Prostate gland (tissue), 2 donors: ENCODE results near the gene GABRG3. TPM values are rescaled to one million over a fixed set of nuclear protein-coding genes. Genes with fewer than 3 reads are reported as not detected.

ENCODE experiments used
- DNase-seq: peaks from one replicate; pipeline ENCODE4 v3.0.0-alpha.2; 2019; ENCODE audit warnings: low spot score
- H3K27ac ChIP-seq, 2 donors: fragments of 200-600 bp; sonication (generic); 2 replicates each; pipeline ENCODE4 v1.5.1; 2017 to 2019
- H3K27me3 ChIP-seq: fragments of 200-600 bp; sonication (generic); replicated peaks from 2 replicates; pipeline ENCODE4 v1.5.1; 2019; ENCODE audit not compliant: insufficient read depth
- H3K36me3 ChIP-seq, 2 donors: fragments of 200-600 bp; sonication (generic); 1 replicate in 1 of 2; 2 replicates in 1 of 2; pipeline versions ENCODE4 v1.5.1 to v1.8.1; 2017 to 2019
- H3K4me1 ChIP-seq: fragments of 200-600 bp; sonication (generic); replicated peaks from 2 replicates; pipeline ENCODE4 v1.5.1; 2019
- H3K4me3 ChIP-seq, 2 donors: fragments of 200-600 bp; sonication (generic); 2 replicates each; pipeline ENCODE4 v1.5.1; 2017 to 2019
- H3K9me3 ChIP-seq: fragments of 200-600 bp; sonication (generic); 2 replicates; pipeline ENCODE4 v1.5.1; 2017
- POLR2A ChIP-seq: fragments of 450-650 bp; IDR thresholded peaks from one replicate; pipeline ENCODE4 v1.6.1; 2016; ENCODE audit warnings: antibody characterized with exemption, mild to moderate bottlenecking
- POLR2AphosphoS5 ChIP-seq: sonication (generic); formaldehyde crosslinking; IDR thresholded peaks from one replicate; pipeline ENCODE4 v1.6.1; 2017; ENCODE audit warnings: antibody characterized with exemption
- WGBS: methylation state at CpG from one replicate; pipeline ENCODE4 v1.1.5; 2018; 5-methylcytosine and 5-hydroxymethylcytosine counted together
- intact Hi-C: fragments of 100-400 bp; cut with DNase I; formaldehyde crosslinking; loops from one replicate; pipeline ENCODE4 v1.14.2; 2022
- total RNA-seq, 2 donors: library from RNA; depleted of rRNA; stranded (reverse); fragments of >200 nt; gene quantifications; one replicate each; pipeline ENCODE4 v1.1.0, GENCODE V29; 2016
- TF ChIP-seq, protein P1 (sequence below), 4 experiments: fragments of 200-600 bp in 2 of 4; fragments of 450-650 bp in 2 of 4; sonication (generic) in 2 of 4; IDR thresholded peaks; 1 replicate in 3 of 4; 2 replicates in 1 of 4; pipeline ENCODE4 v1.5.1; 2016 to 2019; ENCODE audit warnings: antibody characterized with exemption in 4 of 4, mild to moderate bottlenecking in 2 of 4, moderate library complexity in 2 of 4

The GABRG3 gene
- total RNA-seq, 2 donors from 2014 or later: 15.6 to 35.4 TPM

DNA sequence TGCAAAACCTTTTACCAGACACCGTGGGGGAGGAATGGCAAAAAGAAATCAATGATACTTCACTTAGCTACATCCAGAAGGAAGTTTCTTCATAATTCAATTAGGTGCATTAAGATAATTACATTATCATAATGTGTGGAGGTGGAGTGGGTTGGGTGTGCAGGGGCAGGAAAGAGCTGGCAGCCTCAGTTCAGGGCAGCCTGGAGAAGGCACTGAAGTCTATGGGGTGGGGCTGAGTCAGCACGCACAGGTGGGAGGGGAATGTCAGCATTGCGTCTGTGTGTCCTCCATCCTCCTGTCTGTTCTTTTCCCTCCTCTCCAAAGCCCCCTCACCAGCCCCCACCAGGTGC lies 278.8 kb downstream of the GABRG3 start:
- intact Hi-C loops: no loop called here
- TF ChIP-seq, protein P1, sequence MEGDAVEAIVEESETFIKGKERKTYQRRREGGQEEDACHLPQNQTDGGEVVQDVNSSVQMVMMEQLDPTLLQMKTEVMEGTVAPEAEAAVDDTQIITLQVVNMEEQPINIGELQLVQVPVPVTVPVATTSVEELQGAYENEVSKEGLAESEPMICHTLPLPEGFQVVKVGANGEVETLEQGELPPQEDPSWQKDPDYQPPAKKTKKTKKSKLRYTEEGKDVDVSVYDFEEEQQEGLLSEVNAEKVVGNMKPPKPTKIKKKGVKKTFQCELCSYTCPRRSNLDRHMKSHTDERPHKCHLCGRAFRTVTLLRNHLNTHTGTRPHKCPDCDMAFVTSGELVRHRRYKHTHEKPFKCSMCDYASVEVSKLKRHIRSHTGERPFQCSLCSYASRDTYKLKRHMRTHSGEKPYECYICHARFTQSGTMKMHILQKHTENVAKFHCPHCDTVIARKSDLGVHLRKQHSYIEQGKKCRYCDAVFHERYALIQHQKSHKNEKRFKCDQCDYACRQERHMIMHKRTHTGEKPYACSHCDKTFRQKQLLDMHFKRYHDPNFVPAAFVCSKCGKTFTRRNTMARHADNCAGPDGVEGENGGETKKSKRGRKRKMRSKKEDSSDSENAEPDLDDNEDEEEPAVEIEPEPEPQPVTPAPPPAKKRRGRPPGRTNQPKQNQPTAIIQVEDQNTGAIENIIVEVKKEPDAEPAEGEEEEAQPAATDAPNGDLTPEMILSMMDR (IDR thresholded peaks at IDR 0.05): no peak
- TF ChIP-seq POLR2AphosphoS5: no peak
- TF ChIP-seq POLR2A: no peak
- no peak overlapping the region for H3K4me3 ChIP-seq
- no peaks in the 10 kb centered on the region for H3K36me3 ChIP-seq
- H3K27ac ChIP-seq: no peak overlapping the region
- 73% methylated on average over 3 of the region's 3 CpGs for WGBS
- no peaks in the 10 kb centered on the region for H3K4me1 ChIP-seq
- H3K27me3 ChIP-seq: no peaks in the 10 kb centered on the region
- no peaks in the 10 kb centered on the region for H3K9me3 ChIP-seq
- DNase-seq: no peak

- TF ChIP-seq, protein P1 (IDR thresholded peaks at IDR 0.05): no peak
- TF ChIP-seq POLR2AphosphoS5: no peak
- no peak for TF ChIP-seq POLR2A
- no peak overlapping the region for H3K4me3 ChIP-seq
- H3K36me3 ChIP-seq: no peaks in the 10 kb centered on the region
- no peaks in the 10 kb centered on the region for H3K27me3 ChIP-seq
- intact Hi-C loops: no loop called here
- H3K4me1 ChIP-seq: no peaks in the 10 kb centered on the region
- H3K9me3 ChIP-seq: no peaks in the 10 kb centered on the region
- no peak overlapping the region for H3K27ac ChIP-seq
- WGBS: 73% methylated on average over 6 of the region's 6 CpGs
- DNase-seq: no peak
These were observed 279.2 kb downstream of the GABRG3 start for GRCh38 chr15:27250223-27250622.

- intact Hi-C loops: no loop called here
- Histone ChIP-seq H3K27ac (no peak overlapping the region), H3K27me3 (no peaks in the 10 kb centered on the region), H3K36me3 (no peaks in the 10 kb centered on the region), H3K4me1 (no peaks in the 10 kb centered on the region), H3K9me3 (no peaks in the 10 kb centered on the region), H3K4me3 (no peak overlapping the region)
- no peak for DNase-seq
- TF ChIP-seq POLR2AphosphoS5: no peak
- TF ChIP-seq, protein P1 (IDR thresholded peaks at IDR 0.05): no peak
- no peak for TF ChIP-seq POLR2A
- 47% methylated on average over 9 of the region's 9 CpGs for WGBS
These were observed 283.1 kb downstream of the GABRG3 start for GRCh38 chr15:27254055-27254454.

DNA sequence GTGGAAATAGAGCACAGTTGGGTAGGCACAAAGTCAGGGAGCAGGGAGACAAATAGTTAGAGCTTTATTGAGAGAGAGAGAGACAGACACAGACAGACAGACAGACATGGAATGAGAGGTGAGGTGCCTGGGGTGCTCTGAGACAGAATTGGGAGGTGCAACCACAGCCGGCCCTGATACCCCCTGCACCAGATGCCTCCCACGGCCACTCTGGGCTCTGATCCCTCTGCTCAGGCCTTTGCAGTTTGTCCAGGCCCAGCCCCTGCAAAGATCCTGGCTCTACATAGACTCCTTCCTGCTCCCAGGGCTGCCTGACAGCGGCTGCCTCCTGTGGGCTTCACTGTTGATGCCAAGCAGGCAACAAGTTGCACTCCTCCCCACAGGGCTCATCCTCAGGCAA lies 283.8 kb downstream of the GABRG3 start:
- DNase-seq: no peak
- intact Hi-C loops: no loop called here
- Histone ChIP-seq H3K9me3 (no peaks in the 10 kb centered on the region), H3K36me3 (no peaks in the 10 kb centered on the region), H3K4me1 (no peaks in the 10 kb centered on the region), H3K4me3 (no peak overlapping the region), H3K27me3 (no peaks in the 10 kb centered on the region), H3K27ac (no peak overlapping the region)
- no peak for TF ChIP-seq POLR2AphosphoS5
- no peak for TF ChIP-seq POLR2A
- TF ChIP-seq, protein P1 (IDR thresholded peaks at IDR 0.05): no peak
- 77% methylated on average over 3 of the region's 3 CpGs for WGBS

DNA sequence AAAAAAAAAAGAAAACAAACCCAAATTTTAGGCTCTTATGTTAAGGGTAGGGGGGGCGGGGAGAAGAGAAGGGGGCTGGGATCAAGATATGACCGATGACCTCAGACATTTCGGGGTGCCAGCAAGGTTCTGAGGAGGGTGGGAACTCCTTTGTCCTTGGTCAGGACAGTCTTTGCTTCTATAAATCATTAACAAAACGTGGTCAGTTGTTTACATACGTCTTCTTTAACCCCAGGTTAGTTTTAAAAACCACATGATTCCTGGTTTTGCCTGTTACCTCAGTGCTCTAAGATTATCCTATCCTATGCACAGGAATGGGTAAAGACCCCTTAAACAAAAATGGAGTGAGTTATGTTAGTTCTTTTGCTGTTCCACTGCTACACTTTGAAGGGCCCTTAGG lies 285.5 kb downstream of the GABRG3 start:
- no peak for DNase-seq
- Histone ChIP-seq H3K36me3 (no peaks in the 10 kb centered on the region), H3K27me3 (no peaks in the 10 kb centered on the region), H3K4me1 (no peaks in the 10 kb centered on the region), H3K27ac (no peak overlapping the region), H3K9me3 (no peaks in the 10 kb centered on the region), H3K4me3 (no peak overlapping the region)
- intact Hi-C loops: no loop called here
- TF ChIP-seq POLR2AphosphoS5 (no peak), POLR2A (no peak)
- TF ChIP-seq, protein P1 (IDR thresholded peaks at IDR 0.05): no peak
- WGBS: 76% methylated on average over 5 of the region's 5 CpGs
